Activated gamma-delta T cell treated with Interleukin-2 at 50 U/mL for 16 hours (primary cell): ENCODE measurements around the gene DTNA.
"Not testable (repeated sequence)": the region's sequence is repeated elsewhere in the genome, so short reads cannot be mapped to it uniquely, and the experiment has no call there.

Experiments
- DNase-seq: peaks from one replicate; pipeline ENCODE4 v3.0.0-alpha.2; 2020

DTNA gene

GRCh38 chr18:34726286-34727004 is 16.3 kb downstream of the DTNA start:
- DNase-seq = no peak

- DNase-seq = no peak
These were observed 19.2 kb downstream of the DTNA start for GRCh38 chr18:34729264-34729663.

GRCh38 chr18:34729740-34730355 is 19.8 kb downstream of the DTNA start:
- no peak for DNase-seq

GRCh38 chr18:34730774-34731173 is 20.7 kb downstream of the DTNA start:
- DNase-seq = no peak

- no peak for DNase-seq
These were observed 24.0 kb downstream of the DTNA start for GRCh38 chr18:34734056-34734455.

GRCh38 chr18:34734526-34734925 is 24.4 kb downstream of the DTNA start:
- not testable (repeated sequence) for DNase-seq

- DNase-seq = no peak
These were observed 28.2 kb downstream of the DTNA start for GRCh38 chr18:34738175-34738894.

- no peak for DNase-seq
These were observed 30.0 kb downstream of the DTNA start for GRCh38 chr18:34740101-34740500.

GRCh38 chr18:34740724-34741123 is 30.6 kb downstream of the DTNA start:
- no peak for DNase-seq

- DNase-seq = no peak
These were observed 31.3 kb downstream of the DTNA start for GRCh38 chr18:34741401-34741800.

- DNase-seq = no peak
These were observed 32.8 kb downstream of the DTNA start for GRCh38 chr18:34742891-34743341.

- no peak for DNase-seq
These were observed 34.5 kb downstream of the DTNA start for GRCh38 chr18:34744569-34744968.

GRCh38 chr18:34746614-34747013 is 36.5 kb downstream of the DTNA start:
- DNase-seq = no peak

GRCh38 chr18:34749721-34750120 is 39.6 kb downstream of the DTNA start:
- DNase-seq = no peak

- DNase-seq = no peak
These were observed 42.0 kb downstream of the DTNA start for GRCh38 chr18:34752056-34752455.

- no peak for DNase-seq
These were observed 44.2 kb downstream of the DTNA start for GRCh38 chr18:34754300-34754699.

- DNase-seq = no peak
These were observed 47.6 kb downstream of the DTNA start for GRCh38 chr18:34757666-34758065.

GRCh38 chr18:34758378-34758948 is 48.4 kb downstream of the DTNA start:
- no peak for DNase-seq

GRCh38 chr18:34760444-34760843 is 50.3 kb downstream of the DTNA start:
- no peak for DNase-seq

GRCh38 chr18:34764451-34764850 is 54.4 kb downstream of the DTNA start:
- DNase-seq = no peak

- DNase-seq = no peak
These were observed 57.5 kb downstream of the DTNA start for GRCh38 chr18:34767601-34768027.

- DNase-seq = no peak
These were observed 61.9 kb downstream of the DTNA start for GRCh38 chr18:34771958-34772357.

GRCh38 chr18:34772887-34773286 is 62.8 kb downstream of the DTNA start:
- no peak for DNase-seq

GRCh38 chr18:34773378-34773777 is 63.3 kb downstream of the DTNA start:
- no peak for DNase-seq
